ENCODE measurements around the gene SHROOM3. TPM values are rescaled to one million over a fixed set of nuclear protein-coding genes. Genes with fewer than 3 reads are reported as not detected.

SHROOM3 gene
- total and polyA plus RNA-seq, 2 donors (not counting 3 experiments of a cell fraction or from before 2014, with no cell fraction given) = 2.7 to 6.7 TPM

GRCh38 chr4:76515975-76516843, 81.2 kb downstream of the SHROOM3 start:
- Histone ChIP-seq H4K20me1 (replicated peaks; ENCODE audit: control insufficient read depth, extremely low read depth, insufficient read depth, low read length) (no peaks in the 10 kb centered on the region), H3K27me3 (ENCODE audit: control insufficient read depth in 2 of 2, insufficient read depth in 2 of 2, low read length in 2 of 2) (no peaks in the 10 kb centered on the region), H3K9me3 (replicated peaks; ENCODE audit: control insufficient read depth, insufficient read depth, low read length) (no peaks in the 10 kb centered on the region), H3K4me2 (ENCODE audit: insufficient read depth, low read length) (no peak overlapping the region), H3K27ac (ENCODE audit: insufficient read depth, low read depth, low read length) (no peak overlapping the region), H3K36me3 (ENCODE audit: control insufficient read depth in 2 of 2, extremely low read depth in 1 of 2, insufficient read depth in 2 of 2, low read length in 2 of 2) (no peaks in the 10 kb centered on the region), H2AFZ (ENCODE audit: low read depth, low read length) (no peak overlapping the region), H3K4me1 (ENCODE audit: control insufficient read depth, extremely low read depth, insufficient read depth, low read length) (no peaks in the 10 kb centered on the region), H3K9ac (replicated peaks; ENCODE audit: extremely low read depth, insufficient read depth, low read length) (no peak overlapping the region), H3K79me2 (ENCODE audit: control insufficient read depth, insufficient read depth, low read length) (no peaks in the 10 kb centered on the region), H3K4me3 (replicated peaks in 1 of 3; ENCODE audit: insufficient read depth in 1 of 3, low read depth in 1 of 3, low read length in 3 of 3) (no peak overlapping the region), H3K9me1 (replicated peaks; ENCODE audit: control insufficient read depth, extremely low read depth, insufficient read depth, low read length) (no peaks in the 10 kb centered on the region)
- TF ChIP-seq POLR2AphosphoS5 (IDR thresholded peaks at IDR 0.05; ENCODE audit: insufficient read depth, low read depth, low read length) (no peak), JUN (IDR thresholded peaks at IDR 0.05; ENCODE audit: borderline replicate concordance, insufficient read depth, insufficient read length, low read depth) (no peak), POLR2A (IDR thresholded peaks at IDR 0.05; ENCODE audit: low read depth, low read length) (no peak), FOS (IDR thresholded peaks at IDR 0.05; ENCODE audit: borderline replicate concordance, insufficient read depth, low read length) (no peak), EZH2 (IDR thresholded peaks at IDR 0.05; ENCODE audit: borderline replicate concordance, low read depth, low read length, severe bottlenecking) (no peak), MYC (IDR thresholded peaks at IDR 0.05; ENCODE audit: low read depth, low read length) (no peak), GATA2 (IDR thresholded peaks at IDR 0.05; ENCODE audit: insufficient read depth, insufficient read length, low read depth, low read length) (no peak)
- TF ChIP-seq, protein P1, sequence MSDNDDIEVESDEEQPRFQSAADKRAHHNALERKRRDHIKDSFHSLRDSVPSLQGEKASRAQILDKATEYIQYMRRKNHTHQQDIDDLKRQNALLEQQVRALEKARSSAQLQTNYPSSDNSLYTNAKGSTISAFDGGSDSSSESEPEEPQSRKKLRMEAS (IDR thresholded peaks at IDR 0.05; ENCODE audit: insufficient read depth, insufficient read length) = no peak
- TF ChIP-seq, protein P2, sequence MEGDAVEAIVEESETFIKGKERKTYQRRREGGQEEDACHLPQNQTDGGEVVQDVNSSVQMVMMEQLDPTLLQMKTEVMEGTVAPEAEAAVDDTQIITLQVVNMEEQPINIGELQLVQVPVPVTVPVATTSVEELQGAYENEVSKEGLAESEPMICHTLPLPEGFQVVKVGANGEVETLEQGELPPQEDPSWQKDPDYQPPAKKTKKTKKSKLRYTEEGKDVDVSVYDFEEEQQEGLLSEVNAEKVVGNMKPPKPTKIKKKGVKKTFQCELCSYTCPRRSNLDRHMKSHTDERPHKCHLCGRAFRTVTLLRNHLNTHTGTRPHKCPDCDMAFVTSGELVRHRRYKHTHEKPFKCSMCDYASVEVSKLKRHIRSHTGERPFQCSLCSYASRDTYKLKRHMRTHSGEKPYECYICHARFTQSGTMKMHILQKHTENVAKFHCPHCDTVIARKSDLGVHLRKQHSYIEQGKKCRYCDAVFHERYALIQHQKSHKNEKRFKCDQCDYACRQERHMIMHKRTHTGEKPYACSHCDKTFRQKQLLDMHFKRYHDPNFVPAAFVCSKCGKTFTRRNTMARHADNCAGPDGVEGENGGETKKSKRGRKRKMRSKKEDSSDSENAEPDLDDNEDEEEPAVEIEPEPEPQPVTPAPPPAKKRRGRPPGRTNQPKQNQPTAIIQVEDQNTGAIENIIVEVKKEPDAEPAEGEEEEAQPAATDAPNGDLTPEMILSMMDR (IDR thresholded peaks at IDR 0.05; ENCODE audit: extremely low read depth in 1 of 2, insufficient read depth in 1 of 2, low read depth in 1 of 2, low read length in 2 of 2) = no peak
- dilution Hi-C loops (cut with MboI; ENCODE audit: extremely low pct_ligation_motif_present, low sequenced_read_pairs) (no loop called here), intact Hi-C loops (cut with micrococcal nuclease) (no loop called here)
- ChIA-PET POLR2A (no interaction called here), CTCF (interaction anchor here (0.8 to 1.8 kb wide), 6 partner anchors 11 to 688 kb away, joined by 3 to 7 read pairs (median 3); no protein-coding TSS in a partner anchor)
- DNase-seq (ENCODE audit: low read depth, low spot score) (no peak), FAIRE-seq (no peak)
- no TSS peak for BruUV-seq (replicated peaks)

Data from endothelial cell of umbilical vein (primary cell).